ENCODE measurements around the gene UBE2O. TPM values are rescaled to one million over a fixed set of nuclear protein-coding genes. Genes with fewer than 3 reads are reported as not detected.

Gene UBE2O
- total RNA-seq, 1 experiment from 2014 or later = 52.6 TPM

- no peak overlapping the region for H3K9ac ChIP-seq (ENCODE audit: extremely low read depth, insufficient read length, low read length)
- H3K4me3 Mint-ChIP-seq = no peak overlapping the region; a peak in 1 of 5 replicates
- H2BK120ac ChIP-seq (ENCODE audit: low read depth, low read length, poor library complexity, severe bottlenecking) = no peak overlapping the region
Observed at GRCh38 chr17:76469991-76470739, 17.2 kb upstream of the UBE2O start.

More at GRCh38 chr17:76469991-76470739, 17.2 kb upstream of the UBE2O start:
- DNase-seq = no peak
- H3K4me1 Mint-ChIP-seq = peaks cover 0 to 18% of the 10 kb centered on the region in 2 experiments; a peak in 2 of 4 replicates
- H3K14ac ChIP-seq (ENCODE audit: insufficient read depth, low read length) = no peak overlapping the region
- no peaks in the 10 kb centered on the region for H3K23me2 ChIP-seq (ENCODE audit: insufficient read length, low read depth, low read length, poor library complexity, severe bottlenecking)
- no peak overlapping the region for H3K4ac ChIP-seq (ENCODE audit: low read depth, low read length)
- no peak overlapping the region for H3K56ac ChIP-seq (ENCODE audit: insufficient read length, low read depth, low read length)
- no peak overlapping the region for H2BK20ac ChIP-seq (ENCODE audit: low read depth, low read length, poor library complexity, severe bottlenecking)
- WGBS (ENCODE audit: extremely low coverage, insufficient read length, low lambda C conversion rate) = no CpG with 5 or more reads among the region's 13 CpGs
- H2BK15ac ChIP-seq (ENCODE audit: low read depth, low read length) = no peak overlapping the region
- H3K27ac Mint-ChIP-seq = no peak overlapping the region
- H3K23ac ChIP-seq (ENCODE audit: insufficient read length, low read depth, low read length) = no peak overlapping the region
- H3K27ac ChIP-seq (ENCODE audit: insufficient read length, low read depth, low read length) = no peak overlapping the region
- no peak overlapping the region for H2BK12ac ChIP-seq (ENCODE audit: insufficient read length, low read depth, low read length)
- no peaks in the 10 kb centered on the region for H3K79me1 ChIP-seq (ENCODE audit: insufficient read depth, low read depth, low read length, poor library complexity, severe bottlenecking)
- H4K8ac ChIP-seq (replicated peaks; ENCODE audit: insufficient read length, low read depth, low read length) = no peak overlapping the region
- H2BK5ac ChIP-seq (ENCODE audit: insufficient read length, low read length) = no peak overlapping the region
- H3K9me3 ChIP-seq (ENCODE audit: control insufficient read depth, low read depth, low read length) = no peaks in the 10 kb centered on the region
- no peak for TF ChIP-seq CTCF (conservative IDR thresholded peaks at IDR 0.05)
- no peak overlapping the region for H2AK5ac ChIP-seq (ENCODE audit: insufficient read length, low read length)
- no peak overlapping the region for H2AFZ ChIP-seq (ENCODE audit: low read length)
- no peaks in the 10 kb centered on the region for H3K27me3 ChIP-seq (ENCODE audit: insufficient read depth, low read length)
- no peak overlapping the region for H3T11ph ChIP-seq (ENCODE audit: low read length)
- H3K36me3 Mint-ChIP-seq (ENCODE audit: insufficient read depth in 1 of 3, low read depth in 3 of 3) = peaks cover 4 to 23% (median 5%) of the 10 kb centered on the region in 3 experiments; a peak in 4 of 7 replicates
- no peak overlapping the region for H4K91ac ChIP-seq (ENCODE audit: insufficient read length, low read depth, low read length)
- no peaks in the 10 kb centered on the region for H4K20me1 ChIP-seq (ENCODE audit: control insufficient read depth, insufficient read depth, insufficient read length)
- peaks cover 2% of the 10 kb centered on the region; the same call in 1 of the 2 replicates for H3K27me3 Mint-ChIP-seq (ENCODE audit: low read depth)
- no peaks in the 10 kb centered on the region for H3K79me2 ChIP-seq (ENCODE audit: insufficient read depth, low read length)
- H3K4me2 ChIP-seq (ENCODE audit: insufficient read depth, insufficient read length, low read length) = no peak overlapping the region
- no peak overlapping the region for H3K18ac ChIP-seq (ENCODE audit: insufficient read length, low read depth, low read length)
- H3K9me3 Mint-ChIP-seq = no peaks in the 10 kb centered on the region; a peak in 1 of 5 replicates
- no peaks in the 10 kb centered on the region for H3K4me1 ChIP-seq (ENCODE audit: insufficient read depth, low read length)
- H4K5ac ChIP-seq (ENCODE audit: insufficient read length, low read depth, low read length) = no peak overlapping the region
